HT-29 (cell line): Measurements from ENCODE around the gene ZNF296. TPM values are rescaled to one million over a fixed set of nuclear protein-coding genes. Genes with fewer than 3 reads are reported as not detected.

Experiments used
- DNase-seq: peaks from one replicate; pipeline ENCODE4 v3.0.0-alpha.2; 2015; ENCODE audit warnings: low spot score
- total RNA-seq: library from RNA; depleted of rRNA; stranded (reverse); fragments of >200 nt; shearing (Covaris generic); gene quantifications from 2 replicates; pipeline ENCODE4 v1.2.3, GENCODE V29; 2014

The ZNF296 gene
- total RNA-seq, 1 experiment from 2014 or later = 1.5 TPM

DNA sequence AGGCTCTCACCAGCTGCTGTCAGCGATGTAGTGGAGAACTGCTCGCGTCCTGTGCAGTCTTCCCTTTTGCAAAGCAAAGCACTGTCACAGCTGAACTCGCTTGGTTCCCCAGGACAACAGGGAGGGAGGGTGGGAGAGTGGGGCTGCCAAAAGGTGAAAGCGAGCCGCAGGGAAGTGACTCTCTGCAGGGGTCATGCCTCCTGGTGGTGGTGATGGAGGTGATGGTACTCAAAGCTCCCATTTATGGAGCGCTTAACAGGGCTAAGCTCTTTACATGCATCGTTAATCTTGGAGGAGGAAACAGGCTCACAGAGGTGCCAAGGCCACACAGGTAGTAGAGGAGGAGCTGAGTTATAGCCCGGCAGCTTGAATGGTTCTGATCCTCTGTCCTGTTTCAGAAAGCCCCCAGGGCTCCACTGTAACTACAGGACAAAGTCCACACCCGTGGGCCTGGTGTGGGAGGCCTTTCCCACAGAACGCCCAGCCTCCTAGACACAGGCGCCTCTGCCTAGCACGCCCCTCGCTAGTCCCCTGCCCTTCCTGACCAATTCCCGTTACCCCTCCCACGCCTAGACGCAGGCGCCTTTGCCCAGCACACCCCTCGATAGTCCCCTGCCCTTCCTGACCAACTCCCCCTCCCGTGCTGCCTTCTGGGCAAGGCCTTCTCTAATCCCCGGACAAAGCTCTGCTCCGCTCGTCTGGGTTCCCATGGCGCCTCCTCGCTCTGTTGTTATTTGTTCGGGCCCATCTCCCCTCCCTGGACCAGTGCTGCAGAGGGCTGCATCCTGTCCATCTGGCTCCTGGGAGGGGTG is 27.4 kb upstream of the ZNF296 start:
- no peak for DNase-seq

DNA sequence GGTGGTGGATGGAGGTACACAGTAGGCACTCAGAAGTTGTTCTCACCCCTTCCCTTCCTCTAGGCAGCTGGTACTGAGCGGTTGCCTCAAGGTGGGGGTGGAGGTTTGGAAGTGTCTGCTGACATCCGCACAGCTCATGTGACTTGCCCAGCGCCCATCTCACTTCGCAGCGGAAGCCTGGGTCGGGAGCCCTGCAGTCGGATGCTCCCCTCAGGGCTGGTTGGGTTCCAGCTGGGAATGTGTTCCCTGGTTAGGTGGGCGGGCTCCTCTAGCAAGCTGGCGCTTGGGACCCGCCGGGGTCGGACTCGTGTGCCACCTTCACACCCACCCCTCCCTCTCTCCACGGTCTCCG is 26.9 kb upstream of the ZNF296 start:
- no peak for DNase-seq

DNA sequence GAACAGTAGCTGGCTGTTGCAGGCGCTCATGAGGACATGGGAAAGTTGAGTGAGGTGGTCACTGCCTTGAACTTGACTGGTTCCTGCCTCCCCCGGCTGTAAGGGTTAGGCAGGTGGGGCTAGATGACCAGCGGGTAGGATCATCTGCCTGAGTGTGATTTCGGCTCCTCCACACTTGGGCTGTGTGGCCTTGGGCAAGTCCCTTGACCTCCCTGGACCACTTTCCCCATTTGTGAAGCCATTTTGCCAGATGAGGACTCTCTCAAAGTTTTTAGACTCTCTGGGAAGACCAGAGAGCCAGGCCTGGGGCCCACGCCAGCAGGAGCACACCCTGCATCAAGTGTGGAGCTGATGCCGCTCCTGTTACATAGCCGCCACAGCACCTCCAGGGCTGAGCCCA is 26.2 kb upstream of the ZNF296 start:
- DNase-seq = no peak

DNA sequence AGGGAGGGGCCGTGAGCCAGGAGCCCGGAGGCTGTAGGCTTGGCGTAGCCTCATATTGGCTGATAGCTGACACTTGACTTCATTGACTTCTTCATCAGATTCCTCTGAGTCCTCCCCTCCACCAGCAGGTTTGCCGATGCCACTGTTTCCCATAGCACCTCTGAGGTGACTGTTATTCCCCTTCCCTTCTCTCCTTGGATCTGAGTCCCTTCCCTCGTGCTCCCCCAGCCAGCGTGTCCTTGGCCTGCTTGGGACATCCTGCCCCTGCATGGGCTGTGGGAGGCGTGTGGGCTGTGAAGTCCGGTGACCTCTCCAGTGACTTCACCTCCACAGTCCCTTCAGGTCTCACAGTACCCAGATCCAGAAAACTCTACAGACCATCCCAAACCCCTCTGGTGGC is 25.5 kb upstream of the ZNF296 start:
- no peak for DNase-seq

DNA sequence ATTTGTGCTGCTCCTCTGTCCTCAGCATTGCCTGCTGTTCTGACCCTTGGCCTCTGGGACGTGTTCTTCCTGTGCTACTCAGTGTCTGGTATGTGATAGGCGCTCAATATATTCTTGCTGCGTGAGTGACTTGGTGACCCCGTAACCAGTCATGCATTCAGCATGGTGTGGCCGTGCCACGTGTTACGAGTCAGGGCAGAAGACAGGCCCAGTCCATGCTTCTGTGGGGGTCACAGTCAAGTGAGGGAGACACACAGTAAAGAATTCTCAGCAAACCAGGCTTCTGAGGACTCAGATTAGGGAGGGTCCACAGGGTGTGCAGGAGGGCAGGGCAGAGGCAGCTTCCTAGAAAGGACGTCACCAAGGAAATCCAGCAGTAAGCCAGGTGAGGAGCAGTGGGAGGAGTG is 24.6 kb upstream of the ZNF296 start:
- DNase-seq = no peak

DNA sequence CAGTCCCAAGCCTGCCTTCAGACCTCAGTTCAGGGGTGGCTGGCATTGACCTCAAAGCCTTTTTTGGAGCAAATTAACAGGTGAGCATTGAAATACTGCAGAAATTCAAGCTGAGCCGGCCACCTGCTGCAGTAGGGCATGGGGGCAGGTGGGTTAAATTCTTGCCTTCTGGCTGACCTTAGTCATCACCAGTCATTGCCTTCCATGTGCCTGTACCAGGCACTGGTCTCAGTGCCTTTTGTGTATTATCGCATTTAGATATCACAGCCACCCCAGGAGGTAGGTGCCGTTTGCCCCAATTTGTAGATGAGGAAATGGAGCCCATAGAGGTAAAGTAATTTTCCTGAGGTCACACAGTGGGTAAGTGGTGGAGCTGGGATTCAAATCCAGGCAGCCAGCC is 23.9 kb upstream of the ZNF296 start:
- DNase-seq = no peak

DNA sequence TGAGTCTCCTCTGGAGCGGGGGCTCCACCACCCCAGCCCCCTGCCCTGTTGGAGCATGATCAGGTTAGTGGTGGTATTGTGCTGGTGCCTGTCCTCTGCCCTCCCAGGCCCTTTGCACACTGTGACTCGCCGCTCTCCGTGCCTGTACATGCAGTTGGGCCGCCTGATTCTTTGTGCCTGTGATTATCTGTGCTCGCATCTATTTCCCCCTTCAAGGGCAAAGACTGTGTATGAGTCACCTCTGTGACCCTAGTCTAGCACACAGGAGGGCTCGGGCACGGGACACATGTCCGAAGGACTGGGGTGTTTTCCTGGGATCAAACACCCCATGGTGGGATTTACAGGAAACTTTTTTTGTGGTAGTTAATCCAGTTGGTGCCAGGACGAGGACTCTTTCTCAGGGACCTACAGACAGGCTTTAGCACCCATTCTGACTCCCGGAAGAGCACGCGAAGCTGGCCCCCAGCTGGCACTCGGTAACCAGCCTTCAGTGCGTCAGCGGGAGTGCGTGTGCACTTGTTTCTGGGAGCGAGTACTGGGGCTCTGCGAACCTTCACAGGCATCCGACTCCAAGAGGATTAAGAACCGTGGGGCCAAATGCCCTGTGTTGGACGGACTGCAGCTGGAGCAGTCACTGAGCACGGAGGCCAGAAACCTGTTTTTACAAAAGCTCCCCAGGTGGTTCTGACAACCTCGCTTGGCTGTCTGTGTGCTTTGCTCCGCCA is 23.4 kb upstream of the ZNF296 start:
- no peak for DNase-seq

DNA sequence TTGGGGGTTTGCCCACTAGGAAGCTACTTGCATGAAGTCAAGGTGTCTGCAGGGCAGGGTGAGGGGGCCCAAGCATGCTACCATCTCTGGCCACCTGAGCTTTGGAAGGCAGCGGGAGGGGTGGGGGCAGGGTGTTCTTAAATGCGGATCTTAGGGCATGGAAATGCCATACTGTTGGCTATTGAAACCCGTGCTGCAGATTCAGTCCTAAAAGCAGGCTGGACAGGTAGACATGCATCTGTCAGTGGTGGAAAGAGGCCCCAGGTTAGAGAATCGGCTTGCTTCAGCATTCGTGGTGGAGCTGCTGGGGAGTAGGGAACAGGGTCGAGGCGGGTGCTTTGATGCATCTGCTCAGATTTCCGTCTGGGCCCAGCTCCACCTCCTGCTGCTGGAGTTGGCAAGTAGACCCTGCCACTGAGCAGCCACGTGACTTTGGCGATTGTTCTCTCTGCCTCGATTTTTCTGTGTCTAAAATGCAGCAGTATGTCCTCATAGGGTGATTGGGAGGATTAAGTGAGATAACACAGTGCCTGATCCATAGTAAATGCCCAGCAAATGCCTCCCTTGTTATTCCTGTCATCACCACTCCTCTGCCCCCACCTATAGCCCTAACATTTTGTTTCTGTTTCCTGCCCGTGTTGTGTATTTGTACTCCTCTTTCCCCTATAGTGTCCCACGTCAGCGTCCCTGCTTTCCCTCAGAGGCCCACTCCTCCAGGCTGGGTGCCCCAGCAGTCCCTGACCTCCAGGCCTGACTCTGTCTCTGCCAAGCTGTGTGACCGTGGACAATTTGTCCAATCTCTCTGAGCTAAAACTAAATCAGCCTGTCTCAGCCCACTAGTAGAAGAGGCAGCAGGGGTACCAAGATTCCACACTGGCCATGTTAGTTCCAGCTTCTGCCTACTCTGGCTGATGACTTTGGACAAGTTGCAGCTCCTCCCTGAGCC is 22.5 kb upstream of the ZNF296 start:
- no peak for DNase-seq

DNA sequence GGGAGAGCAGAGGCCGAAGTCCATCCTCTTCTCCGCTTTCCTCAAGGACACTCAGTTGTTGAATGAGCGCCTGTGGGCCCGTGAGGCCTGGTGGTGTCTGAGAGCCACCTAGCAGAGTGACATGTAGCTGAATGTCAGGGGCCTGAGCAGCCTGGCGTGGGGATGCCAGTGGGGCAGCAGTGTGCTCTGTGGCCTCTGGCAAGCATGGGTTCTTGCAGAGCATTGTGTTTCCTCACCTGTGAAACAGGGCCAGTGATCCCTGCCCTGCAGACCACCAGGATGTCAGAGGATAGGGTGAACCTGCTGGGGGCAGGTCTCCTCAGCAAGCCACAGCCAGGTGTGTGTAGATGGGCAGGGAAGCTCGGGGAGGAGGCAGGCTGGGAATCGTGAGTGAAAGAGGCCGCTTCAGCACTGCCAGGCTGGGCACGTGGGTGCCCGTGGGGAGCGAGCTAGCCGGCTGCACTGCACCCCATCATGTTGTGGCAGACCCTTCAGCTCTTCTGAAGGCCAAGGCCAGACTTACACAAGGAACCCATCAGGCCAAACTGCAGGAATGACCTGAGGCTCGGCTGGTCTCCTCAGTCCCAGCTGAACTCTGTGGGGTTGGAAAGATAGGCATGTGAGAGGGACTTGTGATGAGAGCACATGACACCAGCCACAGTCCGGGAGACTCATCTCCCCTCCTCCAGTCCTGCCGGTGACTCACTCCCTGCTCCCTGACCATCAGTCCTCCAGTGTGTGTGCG is 21.7 kb upstream of the ZNF296 start:
- DNase-seq = peak; percentile 68

DNA sequence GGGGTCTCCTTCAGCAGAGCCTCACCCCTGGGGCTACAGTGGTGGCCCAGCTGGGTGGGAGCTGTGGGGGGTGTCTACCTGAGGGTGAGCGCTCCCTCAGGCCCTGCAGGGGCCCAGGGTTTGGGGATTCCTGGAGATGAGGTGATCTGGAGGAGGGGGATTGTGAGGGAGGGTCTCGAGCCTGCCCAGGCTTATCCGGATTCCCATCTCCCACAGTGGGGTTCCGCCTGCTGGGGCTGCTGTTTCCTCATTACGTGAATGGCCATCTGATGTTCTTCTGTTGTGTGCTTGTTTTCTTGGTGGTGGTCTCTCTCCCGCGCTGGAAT is 21.1 kb upstream of the ZNF296 start:
- no peak for DNase-seq

DNA sequence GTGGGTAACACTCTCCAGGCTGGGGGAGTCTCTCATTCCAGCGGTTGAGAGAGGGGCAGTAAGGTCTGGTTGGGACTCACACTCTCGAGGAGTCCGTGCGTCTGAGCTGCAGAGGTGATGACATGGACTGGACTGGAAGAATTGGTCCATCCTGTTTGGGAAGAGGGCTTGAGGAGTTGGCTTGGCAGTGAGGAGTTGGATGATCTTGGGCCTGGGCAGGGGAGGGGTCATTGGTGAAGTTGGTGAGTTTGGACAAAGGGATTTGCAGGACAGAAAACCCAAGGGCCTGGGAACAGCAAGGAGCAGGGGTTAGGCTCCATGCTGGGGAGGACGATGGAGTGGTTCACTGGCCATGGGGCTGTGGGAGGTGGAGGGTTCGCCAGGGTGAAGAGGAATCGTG is 20.4 kb upstream of the ZNF296 start:
- no peak for DNase-seq

DNA sequence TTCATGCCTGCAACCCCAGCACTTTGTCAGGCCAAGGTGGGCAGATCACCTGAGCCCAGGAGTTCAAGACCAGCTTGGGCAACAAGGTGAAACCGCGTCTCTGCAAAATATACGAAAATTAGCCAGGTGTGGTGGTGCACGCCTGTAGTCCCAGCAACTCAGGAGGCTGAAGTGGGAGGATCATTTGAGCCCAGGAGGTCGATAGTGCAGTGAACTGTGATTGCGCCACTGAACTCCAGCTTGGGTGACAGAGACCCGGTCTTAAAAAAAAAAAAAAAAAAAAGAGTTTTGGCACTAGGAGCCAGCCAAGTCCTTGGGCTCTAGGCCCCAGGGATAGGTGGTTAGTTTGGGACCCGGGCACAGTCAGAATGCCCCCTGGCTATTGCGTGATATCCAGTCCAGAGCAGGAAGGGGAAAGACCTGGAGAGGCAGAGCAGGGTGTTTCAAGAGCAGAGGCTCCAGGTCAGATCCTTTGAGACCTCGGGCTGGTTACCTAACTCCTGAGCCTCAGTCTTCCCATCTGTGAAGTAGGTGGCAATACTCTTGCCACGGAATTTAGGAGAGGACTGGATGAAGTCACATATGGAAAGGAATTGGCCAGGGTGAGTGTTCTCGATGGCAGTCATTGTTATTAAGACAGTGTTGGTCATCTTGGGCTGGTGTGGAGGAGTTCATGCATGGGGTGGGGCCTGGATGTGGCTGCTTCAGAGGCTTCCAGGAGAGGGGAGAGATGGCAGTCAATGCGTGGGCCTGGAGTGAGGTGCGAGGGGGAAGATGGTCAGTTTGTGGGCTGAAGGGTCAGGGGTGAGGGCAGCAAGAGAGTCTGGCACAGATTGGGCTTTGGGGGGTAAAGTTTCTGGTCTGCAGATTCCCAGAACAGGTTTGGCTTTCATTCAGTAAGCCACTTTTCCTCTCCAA is 19.5 kb upstream of the ZNF296 start:
- no peak for DNase-seq

DNA sequence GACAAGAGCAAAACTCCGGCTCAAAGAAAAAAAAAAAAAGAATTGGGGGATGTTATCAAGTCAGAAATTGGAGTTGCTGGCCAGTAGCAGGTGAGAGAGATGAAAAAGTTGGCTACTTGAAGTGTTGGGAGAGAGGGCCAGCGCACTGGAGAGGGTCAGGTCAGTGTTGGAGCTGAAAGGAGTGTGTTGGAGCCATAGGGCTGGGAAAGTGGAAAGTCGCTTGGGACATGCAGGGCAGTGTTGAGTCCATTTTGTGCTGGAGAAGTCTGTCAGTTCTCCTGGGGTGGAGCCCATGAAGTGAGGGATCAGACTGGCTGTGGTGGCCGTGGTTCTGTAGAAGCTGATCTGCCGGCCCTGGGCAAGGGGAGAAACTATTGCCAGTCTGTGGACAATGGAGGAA is 18.4 kb upstream of the ZNF296 start:
- DNase-seq = no peak

DNA sequence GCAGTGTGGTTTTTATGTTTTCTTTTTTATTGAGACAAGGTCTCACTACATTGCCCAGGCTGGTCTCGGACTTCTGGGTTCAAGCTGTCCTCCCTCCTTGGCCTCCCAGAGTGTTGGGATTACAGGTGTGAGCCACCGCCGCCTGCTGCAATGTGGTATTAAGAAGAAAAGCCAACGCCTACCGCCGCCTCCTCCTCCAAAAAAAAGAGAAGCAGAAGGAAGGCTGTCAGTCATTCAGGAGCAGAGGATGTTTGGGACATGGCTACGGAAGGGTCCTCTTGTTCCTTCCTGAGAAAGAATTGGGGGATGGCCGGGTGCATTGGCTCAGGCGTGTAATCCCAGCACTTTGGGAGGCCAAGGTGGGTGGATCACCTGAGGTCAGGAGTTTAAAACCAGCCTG is 17.9 kb upstream of the ZNF296 start:
- DNase-seq = no peak

DNA sequence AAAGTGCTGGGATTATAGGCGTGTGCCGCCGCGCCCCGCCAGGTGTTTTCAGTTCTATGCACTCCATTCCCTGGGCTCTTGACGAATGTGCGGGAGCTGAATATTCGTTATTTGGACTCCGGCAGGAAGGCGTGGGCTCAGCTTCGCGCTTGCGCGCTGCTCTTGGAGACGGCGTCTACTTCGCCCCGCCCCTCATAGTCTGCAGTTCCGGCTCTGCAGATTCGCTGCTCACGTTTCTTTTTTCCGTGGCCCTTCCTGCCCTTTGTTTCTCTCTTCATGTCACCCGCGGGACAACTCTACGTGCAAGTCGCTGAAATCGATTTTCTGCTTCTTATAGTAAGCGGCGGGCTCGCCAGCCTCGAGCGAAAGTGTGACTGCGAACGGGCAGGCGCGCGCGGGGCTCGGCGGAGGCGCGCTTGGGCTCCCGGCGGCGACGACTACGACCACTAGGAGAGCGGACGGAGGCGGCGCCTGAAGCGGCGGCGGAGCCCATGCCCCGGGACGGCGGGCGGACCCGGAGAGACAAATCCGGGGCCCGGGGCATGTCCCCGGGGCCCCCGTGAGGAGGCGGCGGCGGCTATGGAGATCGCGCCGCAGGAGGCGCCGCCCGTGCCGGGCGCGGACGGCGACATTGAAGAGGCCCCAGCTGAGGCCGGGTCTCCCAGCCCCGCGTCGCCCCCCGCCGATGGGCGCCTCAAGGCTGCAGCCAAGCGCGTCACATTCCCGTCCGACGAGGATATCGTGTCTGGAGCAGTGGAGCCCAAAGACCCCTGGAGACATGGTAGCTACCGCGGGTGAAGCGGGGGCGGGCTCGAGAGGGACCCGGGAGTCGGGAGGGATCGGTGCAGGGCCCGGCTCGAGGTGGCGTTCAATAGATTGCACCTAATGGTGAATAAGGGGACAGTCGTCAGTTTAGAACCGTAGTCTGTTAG is 16.7 kb upstream of the ZNF296 start, which contains the start of gene PPP1R37:
Gene PPP1R37 (plus strand): TSS at position 433 of the 932 bp plus-strand sequence. CDS start 147 bp downstream, at position 580.
- peak; percentile 100 for DNase-seq

DNA sequence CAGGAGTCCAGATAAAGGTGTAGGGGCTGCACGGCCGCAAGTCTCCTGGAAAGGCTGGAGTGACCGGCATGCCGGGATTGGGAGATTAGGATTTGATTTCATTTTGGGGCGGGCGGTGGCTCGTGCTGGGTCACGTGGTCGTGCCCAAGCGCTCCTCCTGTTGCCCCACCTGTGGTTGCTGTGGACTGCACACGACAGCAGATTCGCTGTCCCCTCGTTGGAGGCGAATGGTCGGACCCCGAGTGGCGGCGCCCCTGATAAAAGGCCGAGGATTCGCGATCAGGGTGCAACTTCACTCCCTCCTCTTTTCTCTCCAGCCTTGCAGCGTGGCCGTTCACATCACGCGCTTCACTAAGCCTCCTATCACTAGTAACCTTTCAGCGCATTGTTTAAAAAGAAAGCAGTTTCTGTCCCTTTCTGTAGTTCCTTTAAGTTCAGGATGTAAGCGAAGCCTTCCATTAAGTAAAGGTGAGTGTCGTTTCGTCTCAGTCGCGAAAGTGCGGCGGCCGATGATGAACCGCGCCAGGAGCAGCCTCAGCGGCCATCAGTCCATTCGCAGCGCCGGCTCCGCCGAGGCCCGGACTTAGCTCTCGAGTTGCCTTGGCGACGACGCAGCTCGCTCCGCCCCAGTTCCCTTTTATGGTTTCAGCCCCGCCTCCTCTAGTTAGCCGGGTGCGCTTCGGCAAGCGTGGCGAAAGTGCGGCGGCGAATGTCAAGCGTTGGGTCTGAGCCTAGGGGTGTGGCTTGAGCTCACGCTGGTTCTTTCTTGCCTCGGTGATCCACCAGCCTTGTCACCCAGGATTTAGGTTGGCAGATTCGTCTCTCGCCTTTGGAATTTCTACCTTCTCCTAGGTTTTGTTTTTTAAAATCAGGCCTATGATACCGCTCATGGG is 15.0 kb upstream of the ZNF296 start:
- peak; percentile 100 for DNase-seq

DNA sequence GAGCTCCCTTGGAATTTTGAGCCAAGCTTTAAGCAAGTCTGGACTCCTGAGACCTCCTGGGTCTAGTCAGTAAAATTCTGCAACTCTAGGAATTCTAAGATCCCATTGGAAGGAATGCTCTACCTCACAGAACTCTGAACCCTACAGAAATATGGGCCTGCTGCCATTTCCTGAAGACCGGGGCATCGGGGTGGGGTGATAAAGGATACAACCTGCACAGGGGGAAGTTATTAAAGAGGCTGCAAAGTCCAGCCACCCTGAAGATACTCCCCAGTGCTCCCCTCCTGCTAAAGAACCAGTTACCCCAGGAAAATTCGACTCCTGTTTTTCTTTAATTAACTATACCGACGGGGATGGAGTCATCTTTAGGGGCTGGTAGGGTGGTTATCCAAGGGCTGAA is 14.3 kb upstream of the ZNF296 start:
- no peak for DNase-seq

DNA sequence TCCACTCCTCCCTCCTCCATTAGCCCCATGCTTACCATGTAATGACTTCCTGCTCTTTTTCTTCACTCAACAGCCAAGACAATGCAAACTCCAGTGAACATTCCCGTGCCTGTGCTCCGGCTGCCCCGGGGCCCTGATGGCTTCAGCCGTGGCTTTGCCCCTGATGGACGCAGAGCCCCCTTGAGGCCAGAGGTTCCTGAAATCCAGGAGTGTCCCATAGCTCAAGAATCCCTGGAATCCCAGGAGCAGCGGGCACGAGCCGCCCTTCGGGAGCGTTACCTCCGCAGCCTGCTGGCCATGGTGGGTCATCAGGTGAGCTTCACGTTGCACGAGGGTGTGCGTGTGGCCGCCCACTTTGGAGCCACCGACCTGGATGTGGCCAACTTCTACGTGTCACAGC is 13.8 kb upstream of the ZNF296 start:
- DNase-seq = no peak
